NCI-H748 treated with DMSO at 0.1 percent for 48 hours (cell line): ENCODE measurements around the gene NCDN.
"Not testable (repeated sequence)": the region's sequence is repeated elsewhere in the genome, so short reads cannot be mapped to it uniquely, and the experiment has no call there.

Experiments used
- DNase-seq: peaks from one replicate; lab custom pipeline; 2025; lab: John Stamatoyannopoulos, UW

Gene NCDN

GRCh38 chr1:35571263-35571662, 13.7 kb downstream of the NCDN start:
- DNase-seq, result no peak

DNA sequence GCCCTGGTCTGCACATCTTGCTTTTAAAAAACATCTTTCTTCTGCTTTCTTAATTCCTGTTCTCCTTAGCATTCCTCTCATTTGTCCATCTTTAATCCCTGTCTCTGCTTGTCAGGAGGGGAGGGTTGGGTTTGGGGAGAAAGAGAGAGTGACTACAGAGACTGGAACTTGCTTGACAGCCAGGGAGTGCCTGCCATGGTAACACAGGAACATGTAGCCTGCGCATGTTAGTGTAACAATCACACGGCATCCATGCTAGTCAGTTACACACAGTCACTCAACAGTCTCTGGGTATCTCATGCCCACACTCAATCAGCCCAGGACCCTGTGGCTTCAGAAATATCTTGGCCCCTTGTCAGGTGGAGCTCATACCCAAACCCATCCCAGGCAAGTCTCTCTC, 14.7 kb downstream of the NCDN start:
- DNase-seq, result no peak

DNA sequence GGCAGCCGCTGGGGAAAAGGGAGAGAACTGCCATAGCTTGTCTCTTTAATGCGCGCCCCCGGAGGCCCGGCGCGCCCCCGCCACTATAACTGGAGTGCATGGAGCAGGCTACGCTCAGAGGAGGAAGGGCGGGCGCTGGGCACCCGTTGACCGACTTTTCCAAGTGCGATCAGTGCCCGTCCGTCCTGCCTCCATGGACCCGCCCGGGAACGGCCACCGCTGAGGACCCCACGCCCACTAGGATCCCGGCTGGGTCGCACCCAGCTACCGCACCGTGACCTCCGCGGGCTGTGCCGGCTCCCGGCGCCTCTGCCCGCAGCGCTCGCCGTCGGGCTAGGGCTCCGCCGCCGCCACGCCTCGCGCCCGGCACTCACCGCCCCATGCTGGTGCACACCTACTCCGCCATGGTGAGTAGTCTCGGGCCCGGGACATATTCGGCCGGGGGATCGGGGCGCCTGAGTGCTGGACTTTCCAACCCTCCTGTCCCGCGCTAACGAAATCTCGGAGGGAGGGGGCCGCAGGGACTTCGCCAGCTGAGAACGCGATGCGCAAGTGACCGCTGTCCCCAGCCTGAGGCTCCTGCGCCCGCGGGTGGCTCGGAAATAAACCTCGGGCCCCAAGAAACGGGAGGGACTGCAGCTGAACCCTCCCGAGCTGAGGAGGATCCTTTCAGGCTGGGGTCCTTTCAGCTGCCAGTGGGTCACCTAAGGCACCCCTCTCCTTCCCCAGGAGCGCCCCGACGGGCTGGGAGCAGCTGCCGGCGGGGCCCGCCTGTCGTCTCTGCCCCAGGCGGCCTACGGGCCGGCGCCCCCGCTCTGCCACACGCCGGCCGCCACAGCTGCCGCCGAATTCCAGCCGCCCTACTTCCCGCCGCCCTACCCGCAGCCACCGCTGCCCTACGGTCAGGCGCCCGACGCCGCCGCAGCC, 15.9 kb downstream of the NCDN start, which contains the start of gene TFAP2E:
Gene TFAP2E (plus strand): TSS at position 117 of the 927 bp plus-strand sequence. CDS start 264 bp downstream, at position 381.
- DNase-seq, result no peak

GRCh38 chr1:35574125-35574654, 16.6 kb downstream of the NCDN start:
- DNase-seq, result no peak

- no peak for DNase-seq
Measured at GRCh38 chr1:35574655-35575415, 17.2 kb downstream of the NCDN start.

- DNase-seq, result no peak
Measured at GRCh38 chr1:35575416-35575958, 17.9 kb downstream of the NCDN start.

DNA sequence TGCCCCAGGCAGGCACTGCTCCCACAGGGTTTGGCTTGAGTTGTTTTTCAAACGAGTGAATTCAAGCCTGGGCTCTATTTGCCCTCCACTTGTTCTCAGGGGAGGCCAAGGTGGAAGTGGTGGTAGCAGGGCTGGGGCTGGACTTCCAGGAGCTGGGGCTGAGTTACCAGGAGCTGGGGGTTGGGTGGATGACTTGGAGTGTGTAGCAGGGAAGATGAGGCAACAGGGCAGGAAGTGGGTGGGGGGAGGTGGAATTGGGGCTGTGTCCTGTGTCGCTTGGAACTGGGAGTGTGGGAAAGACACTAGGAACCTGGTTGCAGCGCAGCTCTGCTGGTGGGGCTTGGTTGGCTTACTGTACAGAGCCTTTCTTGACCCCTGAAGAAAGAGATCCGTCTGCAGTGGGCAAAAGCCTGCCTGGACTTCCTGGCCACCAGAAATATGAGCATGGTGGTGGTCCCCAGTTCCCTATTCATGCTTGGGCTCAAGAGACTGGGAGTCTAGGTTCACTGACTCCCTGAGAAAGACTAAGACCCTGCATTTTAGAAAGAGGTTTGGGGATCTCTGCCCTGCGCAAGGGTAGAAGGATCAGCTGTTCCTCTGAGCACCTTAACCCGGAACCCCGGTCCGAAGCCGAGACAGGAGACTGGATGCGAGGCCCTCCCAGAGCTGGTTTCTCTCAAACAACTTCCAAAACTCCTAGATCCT, 18.6 kb downstream of the NCDN start:
- no peak for DNase-seq

- not testable (repeated sequence) for DNase-seq
Measured at GRCh38 chr1:35576766-35577070, 19.1 kb downstream of the NCDN start.

- DNase-seq, result no peak
Measured at GRCh38 chr1:35577071-35577998, 19.7 kb downstream of the NCDN start.

DNA sequence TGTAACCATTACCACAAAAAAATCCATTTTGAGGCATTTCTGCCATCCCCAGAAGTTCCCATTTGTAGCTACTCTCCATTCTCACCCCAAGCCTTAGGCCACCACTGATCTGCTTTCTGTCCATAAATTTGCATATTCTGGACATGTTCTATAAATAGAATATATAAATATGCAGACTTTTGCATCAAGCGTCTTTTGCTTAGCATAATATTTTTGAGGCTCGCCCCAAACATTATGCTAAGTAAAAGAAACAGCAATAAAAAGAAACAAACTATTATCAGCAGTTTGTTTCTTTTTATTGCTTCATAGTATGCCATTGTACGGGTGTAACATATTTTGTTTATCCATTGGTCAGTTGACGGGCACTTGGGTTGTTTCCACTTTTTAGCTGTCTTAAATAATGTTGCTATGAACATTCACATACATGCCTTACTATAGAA, 23.4 kb downstream of the NCDN start:
- DNase-seq, result no peak

- DNase-seq, result not testable (repeated sequence)
Measured at GRCh38 chr1:35581621-35582020, 24.0 kb downstream of the NCDN start.

- no peak for DNase-seq
Measured at GRCh38 chr1:35585281-35585680, 27.7 kb downstream of the NCDN start.

- DNase-seq, result not testable (repeated sequence)
Measured at GRCh38 chr1:35585805-35586204, 28.2 kb downstream of the NCDN start.

DNA sequence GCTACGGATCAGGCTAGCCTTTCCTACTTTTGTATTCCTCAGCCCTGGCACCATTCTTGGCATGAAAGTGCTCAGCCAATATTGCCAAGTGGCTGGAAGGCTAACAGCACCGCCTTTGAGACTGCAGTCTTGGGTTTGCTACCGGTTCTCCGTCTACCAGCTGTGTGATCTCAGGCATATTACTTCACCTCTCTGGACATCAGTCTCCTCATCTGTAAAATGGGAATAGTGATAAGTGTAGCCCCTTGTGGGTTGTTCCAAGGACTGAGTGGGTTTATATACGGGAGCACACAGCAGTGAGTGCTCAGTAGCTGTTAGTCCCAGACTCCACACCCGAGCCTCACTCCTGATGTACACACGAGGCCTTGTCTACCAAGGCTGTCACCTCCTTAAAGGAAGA, 29.2 kb downstream of the NCDN start:
- no peak for DNase-seq

GRCh38 chr1:35587736-35588135, 30.1 kb downstream of the NCDN start:
- no peak for DNase-seq

GRCh38 chr1:35588197-35588910, 30.8 kb downstream of the NCDN start:
- DNase-seq, result no peak

- no peak for DNase-seq
Measured at GRCh38 chr1:35589516-35590427, 32.2 kb downstream of the NCDN start.

DNA sequence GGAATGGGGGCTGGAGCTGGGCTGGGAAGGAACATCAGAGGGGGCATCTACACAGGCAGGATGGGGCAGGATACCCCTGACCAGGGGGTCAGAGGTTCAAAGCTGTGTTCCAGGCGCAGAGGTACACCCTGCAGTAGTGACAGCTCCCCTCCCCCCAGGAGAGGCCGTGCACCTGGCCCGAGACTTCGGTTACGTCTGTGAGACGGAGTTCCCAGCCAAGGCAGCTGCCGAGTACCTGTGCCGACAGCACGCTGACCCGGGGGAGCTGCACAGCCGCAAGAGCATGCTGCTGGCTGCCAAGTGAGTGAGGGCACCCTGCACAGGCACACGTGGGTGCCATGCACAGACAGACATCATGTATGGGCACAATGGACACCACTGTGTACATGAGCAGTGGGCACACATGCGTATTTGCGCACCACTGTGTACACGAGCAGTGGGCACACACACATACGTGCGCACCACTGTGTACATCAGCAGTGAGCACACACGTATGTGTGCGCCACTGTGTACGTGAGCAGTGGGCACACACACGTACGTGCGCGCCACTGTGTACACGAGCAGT, 33.0 kb downstream of the NCDN start:
- DNase-seq, result no peak

GRCh38 chr1:35591211-35591610, 33.6 kb downstream of the NCDN start:
- no peak for DNase-seq
